ENCODE data around the gene DTWD2.

DNA sequence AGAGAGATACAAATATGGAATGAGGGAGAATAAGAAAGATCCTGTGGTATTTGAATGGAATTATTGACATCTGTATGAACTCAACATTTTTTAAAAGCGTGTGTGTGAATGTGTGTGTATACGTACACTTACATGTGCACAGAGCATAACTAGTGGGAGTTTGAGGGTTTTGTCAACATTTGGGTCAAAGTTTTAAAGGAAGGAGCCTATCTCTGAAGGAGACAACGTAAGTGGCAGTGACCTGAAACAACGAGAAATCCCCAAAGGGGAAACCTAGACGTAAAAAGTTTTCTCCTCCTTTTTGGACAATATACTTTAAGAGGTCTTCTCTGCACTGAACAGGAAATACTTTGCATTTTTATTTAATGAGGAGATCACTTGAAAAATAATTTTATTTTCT, 40.2 kb upstream of the DTWD2 start:
- TF ChIP-seq EP300 (IDR thresholded peaks at IDR 0.05) = no peak
- TF ChIP-seq POLR2A (IDR thresholded peaks at IDR 0.05; ENCODE audit: low read depth) = no peak

All from esophagus muscularis mucosa (tissue), 2 donors.